Measurements from ENCODE around the gene CCDC102A. TPM values are rescaled to one million over a fixed set of nuclear protein-coding genes. Genes with fewer than 3 reads are reported as not detected.

CCDC102A gene
- total RNA-seq, 4 donors from 2014 or later: 8.7 to 23.6 (median 22.0) TPM

GRCh38 chr16:57531635-57532265 is 4.6 kb downstream of the CCDC102A start:
- no peak for TF ChIP-seq CTCF (IDR thresholded peaks at IDR 0.05)
- no peak for TF ChIP-seq POLR2A (IDR thresholded peaks at IDR 0.05)
- Histone ChIP-seq H3K4me3 (no peak overlapping the region), H3K27me3 (no peaks in the 10 kb centered on the region), H3K27ac (no peak overlapping the region), H3K4me1 (peaks cover 5 to 21% of the 10 kb centered on the region in 2 donors), H3K36me3 (no peaks in the 10 kb centered on the region), H3K9me3 (no peaks in the 10 kb centered on the region)
- DNase-seq: peak; percentile 9 to 10
- intact Hi-C loops (cut with DNase I; ENCODE audit: low total_unique reads): no loop called here

GRCh38 chr16:57531253-57531575 is 5.2 kb downstream of the CCDC102A start:
- H3K9me3 ChIP-seq: no peaks in the 10 kb centered on the region
- no peaks in the 10 kb centered on the region for H3K27me3 ChIP-seq
- H3K4me3 ChIP-seq: no peak overlapping the region
- TF ChIP-seq CTCF (IDR thresholded peaks at IDR 0.05): no peak
- no peak for TF ChIP-seq POLR2A (IDR thresholded peaks at IDR 0.05)
- intact Hi-C loops (cut with DNase I; ENCODE audit: low total_unique reads): no loop called here
- H3K4me1 ChIP-seq: peaks cover 5 to 21% of the 10 kb centered on the region in 2 donors
- peak overlapping the region in 1 of 2 donors; percentile 71 for H3K27ac ChIP-seq
- DNase-seq: peak in 1 of 2 donors; percentile 11
- no peaks in the 10 kb centered on the region for H3K36me3 ChIP-seq

- intact Hi-C loops (cut with DNase I; ENCODE audit: low total_unique reads): no loop called here
- peaks cover 5 to 21% of the 10 kb centered on the region in 2 donors for H3K4me1 ChIP-seq
These were observed 5.7 kb downstream of the CCDC102A start for GRCh38 chr16:57530522-57531252.

GRCh38 chr16:57530104-57530521 is 6.3 kb downstream of the CCDC102A start:
- no peaks in the 10 kb centered on the region for H3K36me3 ChIP-seq
- H3K4me3 ChIP-seq: no peak overlapping the region
- H3K9me3 ChIP-seq: no peaks in the 10 kb centered on the region
- H3K4me1 ChIP-seq: peaks cover 5 to 18% of the 10 kb centered on the region in 2 donors
- DNase-seq: peak; percentile 61 to 78
- TF ChIP-seq CTCF (IDR thresholded peaks at IDR 0.05) (no peak), POLR2A (IDR thresholded peaks at IDR 0.05) (no peak)
- intact Hi-C loops (cut with DNase I; ENCODE audit: low total_unique reads): no loop called here
- peak overlapping the region; percentile 62 to 71 for H3K27ac ChIP-seq
- H3K27me3 ChIP-seq: no peaks in the 10 kb centered on the region

More at GRCh38 chr16:57530522-57531252, 5.7 kb downstream of the CCDC102A start:
- Histone ChIP-seq H3K36me3 (no peaks in the 10 kb centered on the region), H3K4me3 (no peak overlapping the region), H3K9me3 (no peaks in the 10 kb centered on the region), H3K27me3 (no peaks in the 10 kb centered on the region), H3K27ac (peak overlapping the region; percentile 62 to 71)
- TF ChIP-seq POLR2A (IDR thresholded peaks at IDR 0.05) (no peak), CTCF (IDR thresholded peaks at IDR 0.05) (no peak)
- DNase-seq: peak; percentile 14 to 15

GRCh38 chr16:57529391-57530103 is 6.8 kb downstream of the CCDC102A start:
- Histone ChIP-seq H3K36me3 (no peaks in the 10 kb centered on the region), H3K9me3 (no peaks in the 10 kb centered on the region), H3K4me1 (peaks cover 5 to 12% of the 10 kb centered on the region in 2 donors), H3K27me3 (no peaks in the 10 kb centered on the region), H3K4me3 (no peak overlapping the region), H3K27ac (peak overlapping the region; percentile 62 to 71)
- intact Hi-C loops (cut with DNase I; ENCODE audit: low total_unique reads): no loop called here
- no peak for DNase-seq
- no peak for TF ChIP-seq POLR2A (IDR thresholded peaks at IDR 0.05)
- TF ChIP-seq CTCF (IDR thresholded peaks at IDR 0.05): no peak

All from uterus (tissue), 4 donors.